ENCODE data around the gene MYRIP.

MYRIP gene

DNA sequence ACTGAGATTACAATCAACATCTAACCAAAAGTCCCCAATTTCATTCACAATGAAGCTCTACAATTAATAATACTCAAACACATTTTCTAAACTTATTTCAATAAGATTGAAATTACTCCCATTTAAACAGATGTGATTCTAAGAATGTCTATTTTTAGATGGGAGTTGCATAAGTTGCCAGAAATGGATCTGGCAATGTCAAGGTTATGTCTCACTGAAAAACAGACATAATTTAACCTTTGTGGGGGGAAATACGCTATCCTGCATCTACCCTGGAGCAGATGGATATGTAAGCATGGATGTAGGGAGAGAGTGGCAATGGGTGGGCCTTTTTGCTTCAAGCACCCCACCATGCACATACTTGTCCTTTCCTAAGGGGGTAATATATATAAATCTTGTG lies 493.4 kb downstream of the MYRIP start:
- DNase-seq = no peak

DNA sequence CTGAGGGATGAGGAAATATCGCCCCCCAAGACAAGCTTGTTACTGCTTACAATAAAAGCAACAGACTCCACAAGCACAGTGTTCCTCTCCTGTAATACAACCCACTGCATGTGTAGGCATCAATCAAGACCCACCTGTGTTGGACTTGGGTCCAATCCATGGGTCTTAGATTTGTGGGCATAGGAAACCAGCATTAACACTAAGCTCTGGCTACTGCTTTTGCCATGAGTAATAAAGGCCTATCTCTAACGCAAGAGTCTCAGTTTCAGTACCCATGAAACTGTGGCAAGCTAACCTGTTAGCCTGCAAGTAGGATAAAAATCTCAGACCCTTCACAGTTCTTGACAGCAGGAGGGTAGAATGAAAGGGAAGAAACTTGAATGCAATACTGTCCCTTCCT lies 494.9 kb downstream of the MYRIP start:
- no peak for DNase-seq

DNA sequence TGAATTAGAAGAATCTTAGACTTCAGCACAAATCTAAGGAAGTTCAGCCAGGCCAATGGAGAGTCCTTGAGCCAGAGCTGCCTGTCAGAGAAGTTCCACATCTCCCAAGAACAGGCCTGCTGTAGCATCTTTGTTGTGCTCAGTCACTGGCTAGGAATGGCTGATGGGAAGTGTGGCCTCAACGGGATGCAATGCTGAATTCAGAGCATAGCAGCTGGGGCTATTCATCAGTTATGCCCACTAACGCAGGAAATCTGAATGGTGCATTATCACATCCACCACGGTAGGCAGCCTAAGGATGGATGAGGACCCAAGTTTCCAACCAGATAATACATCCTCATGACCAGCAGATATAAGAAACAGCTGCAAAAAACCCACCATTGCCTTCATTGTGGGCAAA lies 496.9 kb downstream of the MYRIP start:
- no peak for DNase-seq

DNA sequence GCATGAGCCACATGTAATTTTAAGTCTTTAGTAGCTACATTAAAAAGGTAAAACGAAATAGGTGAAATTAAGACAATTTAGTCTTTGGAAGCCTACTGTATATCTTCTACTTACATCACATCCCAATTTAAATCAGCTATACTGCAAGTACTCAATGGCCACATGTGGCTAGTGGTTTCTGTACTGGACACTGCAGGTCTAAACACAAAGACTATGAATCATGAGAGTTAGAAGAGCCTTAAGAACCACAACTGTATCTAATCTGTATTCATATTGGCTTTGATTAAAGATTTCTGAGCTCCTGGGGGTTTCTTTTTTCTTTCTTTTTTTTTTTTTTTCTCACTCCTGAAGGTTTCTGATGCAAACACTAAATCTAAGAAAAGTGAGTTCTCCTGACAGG lies 497.8 kb downstream of the MYRIP start:
- DNase-seq = no peak

DNA sequence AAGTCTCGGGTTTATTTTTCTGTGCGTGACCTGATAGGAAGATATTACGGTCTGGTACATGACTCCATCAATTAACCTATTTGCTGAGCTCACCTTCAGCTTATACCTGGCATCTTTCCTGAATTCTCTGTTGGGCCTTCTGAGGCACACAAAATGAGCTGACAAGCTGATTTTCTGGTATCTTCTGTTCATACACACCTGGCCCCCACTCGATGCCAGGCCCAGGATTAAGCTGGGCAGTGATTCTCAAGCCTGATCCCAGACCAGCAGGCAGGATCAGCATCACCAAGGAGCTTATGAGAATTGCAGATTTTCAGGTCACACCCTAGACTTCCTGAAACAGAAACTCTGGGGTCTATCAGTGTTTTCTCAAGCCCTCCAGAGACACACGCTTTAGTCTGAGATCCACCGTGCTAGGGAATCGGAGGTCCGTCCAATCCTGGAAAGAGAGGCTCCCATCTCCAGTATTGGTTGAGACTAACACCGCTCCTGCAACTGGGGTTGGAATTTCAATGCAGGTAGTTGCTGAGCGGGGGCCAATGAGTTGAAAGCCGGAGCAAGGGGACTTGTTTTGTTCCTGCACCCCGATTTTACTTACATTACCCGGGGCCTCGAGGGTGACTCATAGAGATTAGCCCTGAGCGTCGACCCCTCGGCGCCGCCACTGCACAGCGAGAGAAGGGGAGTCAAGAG lies 499.5 kb downstream of the MYRIP start:
- no peak for DNase-seq

DNA sequence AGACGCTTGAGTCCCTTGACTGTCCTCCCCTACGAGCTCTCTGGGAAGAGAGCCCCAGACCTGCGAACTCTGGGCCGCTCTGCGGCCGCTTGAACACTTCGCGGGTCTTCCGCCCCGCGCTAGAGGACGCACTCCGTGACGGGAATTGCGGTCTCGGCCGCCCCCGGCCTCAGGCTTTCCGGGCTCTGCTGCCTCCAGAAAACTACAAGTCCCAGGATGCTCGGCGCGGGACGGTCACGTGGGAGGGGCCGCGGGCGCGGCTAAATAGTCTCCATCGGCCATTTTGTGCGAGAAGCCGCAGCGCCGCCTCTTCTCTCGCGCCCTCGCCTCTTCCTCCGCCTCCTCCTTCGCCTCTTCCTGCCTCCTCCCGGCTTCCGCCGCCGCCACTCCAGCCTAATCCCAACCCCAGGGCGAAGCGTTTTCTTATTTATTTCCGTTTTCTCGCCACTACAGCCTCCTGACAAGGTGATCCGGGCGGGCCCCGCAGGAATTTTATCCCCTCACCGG lies 500.1 kb downstream of the MYRIP start, which contains the start of gene EIF1B:
Gene EIF1B, plus strand, starts transcription at position 290 of the 507 bp plus-strand sequence. CDS start 235 bp downstream, outside the sequence.
- peak; percentile 93 for DNase-seq

Measured in NCI-H510A treated with DMSO at 0.1 percent for 48 hours (cell line).